ENCODE data around the gene ZNHIT6.

Gene ZNHIT6

GRCh38 chr1:85605484-85606413 is 102.5 kb downstream of the ZNHIT6 start:
- Mint-ChIP-seq H3K27me3 (ENCODE audit: low read depth) (no peaks in the 10 kb centered on the region), H3K4me3 (no peak overlapping the region), H3K4me1 (ENCODE audit: low read depth) (no peaks in the 10 kb centered on the region), H3K27ac (no peak overlapping the region), H3K36me3 (ENCODE audit: low read depth) (no peaks in the 10 kb centered on the region), H3K9me3 (no peaks in the 10 kb centered on the region)
- DNase-seq (ENCODE audit: low spot score): no peak

DNA sequence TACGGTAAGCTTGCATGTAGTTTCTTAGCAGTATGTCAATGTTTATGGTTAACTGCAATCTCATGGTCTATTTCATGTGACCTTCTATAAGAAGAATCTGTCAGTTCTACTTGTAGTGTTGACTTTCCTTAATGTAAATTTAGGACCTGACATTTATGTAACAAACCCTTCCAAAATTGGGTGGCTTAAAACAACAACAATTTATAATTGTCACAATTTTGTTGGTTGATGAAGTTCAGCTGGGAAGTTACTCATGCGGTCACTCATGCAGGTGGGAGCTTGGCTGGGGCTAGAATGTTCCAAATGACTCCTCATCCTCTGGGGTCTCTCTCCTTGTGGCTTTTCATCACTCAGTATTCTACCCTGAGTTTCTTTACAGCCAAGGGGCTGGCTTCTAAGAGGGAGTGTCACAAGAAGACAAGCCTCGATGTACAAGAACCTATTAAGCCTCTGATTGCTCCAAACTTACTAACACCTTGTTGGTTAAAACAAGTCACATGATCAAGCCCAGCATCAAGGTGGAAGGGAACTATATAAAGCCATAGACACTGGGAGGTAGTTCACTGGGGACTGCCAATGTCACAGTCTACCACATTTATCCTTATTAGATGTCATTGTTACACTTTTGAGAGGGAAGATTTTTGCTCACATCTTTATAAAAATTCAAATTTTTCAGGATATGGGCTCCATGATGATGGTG is 103.8 kb downstream of the ZNHIT6 start:
- no peak for DNase-seq (ENCODE audit: low spot score)
- H3K4me1 Mint-ChIP-seq (ENCODE audit: low read depth): no peaks in the 10 kb centered on the region
- H3K36me3 Mint-ChIP-seq (ENCODE audit: low read depth): no peaks in the 10 kb centered on the region
- no peak overlapping the region for H3K27ac Mint-ChIP-seq
- no peaks in the 10 kb centered on the region for H3K27me3 Mint-ChIP-seq (ENCODE audit: low read depth)
- H3K9me3 Mint-ChIP-seq: peaks cover 3% of the 10 kb centered on the region
- H3K4me3 Mint-ChIP-seq: no peak overlapping the region

- Mint-ChIP-seq H3K36me3 (ENCODE audit: low read depth) (no peaks in the 10 kb centered on the region), H3K4me1 (ENCODE audit: low read depth) (no peaks in the 10 kb centered on the region), H3K27ac (no peak overlapping the region), H3K9me3 (peaks cover 3% of the 10 kb centered on the region), H3K27me3 (ENCODE audit: low read depth) (no peaks in the 10 kb centered on the region), H3K4me3 (no peak overlapping the region)
- DNase-seq (ENCODE audit: low spot score): no peak
These were observed 105.0 kb downstream of the ZNHIT6 start for GRCh38 chr1:85603086-85603880.

- peaks cover 3% of the 10 kb centered on the region for H3K9me3 Mint-ChIP-seq
- no peak overlapping the region for H3K27ac Mint-ChIP-seq
- no peaks in the 10 kb centered on the region for H3K27me3 Mint-ChIP-seq (ENCODE audit: low read depth)
- H3K4me1 Mint-ChIP-seq (ENCODE audit: low read depth): no peaks in the 10 kb centered on the region
- H3K4me3 Mint-ChIP-seq: no peak overlapping the region
- no peak for DNase-seq (ENCODE audit: low spot score)
- no peaks in the 10 kb centered on the region for H3K36me3 Mint-ChIP-seq (ENCODE audit: low read depth)
These were observed 105.7 kb downstream of the ZNHIT6 start for GRCh38 chr1:85602571-85602970.

DNA sequence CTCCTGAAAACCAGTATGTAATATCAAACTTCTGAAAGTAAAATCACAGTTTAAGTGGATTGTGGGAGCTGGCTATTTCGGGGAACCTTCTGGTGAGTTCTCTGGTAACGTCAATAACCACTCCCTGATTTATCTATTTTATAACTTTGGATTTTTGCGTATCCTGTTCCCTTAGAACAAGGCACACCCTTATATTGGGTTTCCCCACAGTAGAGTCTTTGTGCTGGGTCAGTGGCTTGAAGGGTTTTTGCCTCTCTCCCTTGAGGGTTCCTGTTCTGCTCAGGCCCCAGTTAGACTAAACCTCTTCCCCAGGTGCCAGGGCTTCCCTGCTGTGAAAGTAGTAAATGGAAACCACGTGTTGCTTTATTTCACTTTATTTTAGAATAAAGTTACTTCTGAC is 106.3 kb downstream of the ZNHIT6 start:
- Mint-ChIP-seq H3K27ac (no peak overlapping the region), H3K4me1 (ENCODE audit: low read depth) (no peaks in the 10 kb centered on the region), H3K9me3 (peaks cover 3% of the 10 kb centered on the region)

DNA sequence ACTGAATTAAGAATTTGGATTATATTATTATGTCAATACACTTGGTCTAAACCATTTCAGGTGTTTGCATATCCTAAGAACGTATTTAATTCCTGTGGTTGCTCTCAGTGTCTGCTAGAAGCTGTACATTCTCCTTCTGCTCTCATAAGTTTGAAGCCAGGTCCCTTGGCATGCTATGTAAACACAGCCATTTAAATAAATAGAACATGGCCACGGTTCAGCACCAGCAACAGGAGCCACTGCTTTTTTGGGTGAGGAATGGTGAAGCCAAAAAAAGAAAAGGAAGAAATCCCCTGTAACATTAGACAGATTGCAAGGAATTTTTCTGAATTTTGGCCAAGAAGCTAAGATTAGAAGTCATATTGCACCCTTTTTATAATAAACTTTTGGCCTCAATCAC is 108.6 kb downstream of the ZNHIT6 start:
- Mint-ChIP-seq H3K36me3 (ENCODE audit: low read depth) (no peaks in the 10 kb centered on the region), H3K4me3 (no peak overlapping the region), H3K9me3 (peaks cover 3% of the 10 kb centered on the region), H3K27ac (no peak overlapping the region), H3K27me3 (ENCODE audit: low read depth) (no peaks in the 10 kb centered on the region), H3K4me1 (ENCODE audit: low read depth) (no peaks in the 10 kb centered on the region)
- no peak for DNase-seq (ENCODE audit: low spot score)

More for the DNA sequence above, 106.3 kb downstream of the ZNHIT6 start:
- no peak for DNase-seq (ENCODE audit: low spot score)
- no peak overlapping the region for H3K4me3 Mint-ChIP-seq
- no peaks in the 10 kb centered on the region for H3K27me3 Mint-ChIP-seq (ENCODE audit: low read depth)
- no peaks in the 10 kb centered on the region for H3K36me3 Mint-ChIP-seq (ENCODE audit: low read depth)

Measured in T-helper 2 cell treated with Interferon-gamma antibody and Interleukin-4, amounts not matched to agents 5 μg/mL and 100 μg/mL, for 36 hours (primary cell).